Measurements from ENCODE around the gene FURIN. TPM values are rescaled to one million over a fixed set of nuclear protein-coding genes. Genes with fewer than 3 reads are reported as not detected.

The FURIN gene
- total and polyA plus RNA-seq, 9 of the 15 experiments (the other 6 are each of a cell fraction or from before 2014, with no cell fraction given) = 0.92 to 99.9 (median 34.8) TPM

DNA sequence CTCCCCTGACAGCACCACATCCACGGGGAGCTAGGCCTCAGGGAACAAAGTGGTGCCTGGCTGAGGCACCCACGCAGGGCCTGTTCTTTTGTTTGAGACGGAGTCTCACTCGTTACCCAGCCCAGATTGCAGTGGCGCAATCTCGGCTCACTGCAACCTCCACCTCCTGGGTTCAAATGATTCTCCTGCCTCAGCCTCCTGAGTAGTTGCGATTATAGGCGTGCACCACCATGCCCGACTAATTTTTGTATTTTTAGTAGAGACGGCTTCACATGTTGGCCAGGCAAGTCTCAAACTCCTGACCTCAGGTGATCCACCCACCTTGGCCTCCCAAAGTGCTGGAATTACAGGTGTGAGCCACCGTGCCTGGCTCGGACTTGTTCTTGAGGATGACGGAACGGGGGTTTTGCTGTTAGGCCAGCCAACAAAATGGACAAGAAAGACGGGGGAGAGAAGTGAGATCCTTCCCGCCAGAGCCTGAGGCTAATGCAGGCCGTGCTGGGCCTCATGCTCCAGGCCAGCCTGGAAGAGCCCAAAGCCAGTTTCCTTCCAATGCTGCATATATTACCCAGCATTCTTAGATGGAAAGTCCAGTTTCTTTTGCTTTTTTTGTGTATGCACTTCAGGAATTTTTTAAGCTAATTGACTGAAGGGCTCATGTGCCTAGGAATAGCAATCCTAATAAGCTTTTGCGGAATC lies 28.1 kb upstream of the FURIN start (continued):
- TF ChIP-seq, protein P1, sequence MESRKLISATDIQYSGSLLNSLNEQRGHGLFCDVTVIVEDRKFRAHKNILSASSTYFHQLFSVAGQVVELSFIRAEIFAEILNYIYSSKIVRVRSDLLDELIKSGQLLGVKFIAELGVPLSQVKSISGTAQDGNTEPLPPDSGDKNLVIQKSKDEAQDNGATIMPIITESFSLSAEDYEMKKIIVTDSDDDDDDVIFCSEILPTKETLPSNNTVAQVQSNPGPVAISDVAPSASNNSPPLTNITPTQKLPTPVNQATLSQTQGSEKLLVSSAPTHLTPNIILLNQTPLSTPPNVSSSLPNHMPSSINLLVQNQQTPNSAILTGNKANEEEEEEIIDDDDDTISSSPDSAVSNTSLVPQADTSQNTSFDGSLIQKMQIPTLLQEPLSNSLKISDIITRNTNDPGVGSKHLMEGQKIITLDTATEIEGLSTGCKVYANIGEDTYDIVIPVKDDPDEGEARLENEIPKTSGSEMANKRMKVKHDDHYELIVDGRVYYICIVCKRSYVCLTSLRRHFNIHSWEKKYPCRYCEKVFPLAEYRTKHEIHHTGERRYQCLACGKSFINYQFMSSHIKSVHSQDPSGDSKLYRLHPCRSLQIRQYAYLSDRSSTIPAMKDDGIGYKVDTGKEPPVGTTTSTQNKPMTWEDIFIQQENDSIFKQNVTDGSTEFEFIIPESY (CRISPR knock-in tag; IDR thresholded peaks at IDR 0.05) = peak; percentile 63; the same call in 1 of the 2 replicates
- TF ChIP-seq BCOR (IDR thresholded peaks at IDR 0.05) (peak; percentile 18; the same call in 1 of the 2 replicates), KDM1A (IDR thresholded peaks at IDR 0.05) (peak in 1 of 2 experiments; percentile 20; a peak in 1 of 4 replicates), HDAC6 (IDR thresholded peaks at IDR 0.05; ENCODE audit: low read depth, low read length) (no peak), SMAD2 (IDR thresholded peaks at IDR 0.05; ENCODE audit: low read depth, low read length) (no peak), NFRKB (IDR thresholded peaks at IDR 0.05; ENCODE audit: low read depth) (0 out of 2 replicates have a peak, but pooled peaks have one; percentile 20), ARID2 (IDR thresholded peaks at IDR 0.05) (no peak), PHB (CRISPR knock-in tag; IDR thresholded peaks at IDR 0.05) (no peak), EGR1 (conservative IDR thresholded peaks at IDR 0.05) (0 out of 2 replicates have a peak, but pooled peaks have one; percentile 16)
- TF ChIP-seq, protein P2, sequence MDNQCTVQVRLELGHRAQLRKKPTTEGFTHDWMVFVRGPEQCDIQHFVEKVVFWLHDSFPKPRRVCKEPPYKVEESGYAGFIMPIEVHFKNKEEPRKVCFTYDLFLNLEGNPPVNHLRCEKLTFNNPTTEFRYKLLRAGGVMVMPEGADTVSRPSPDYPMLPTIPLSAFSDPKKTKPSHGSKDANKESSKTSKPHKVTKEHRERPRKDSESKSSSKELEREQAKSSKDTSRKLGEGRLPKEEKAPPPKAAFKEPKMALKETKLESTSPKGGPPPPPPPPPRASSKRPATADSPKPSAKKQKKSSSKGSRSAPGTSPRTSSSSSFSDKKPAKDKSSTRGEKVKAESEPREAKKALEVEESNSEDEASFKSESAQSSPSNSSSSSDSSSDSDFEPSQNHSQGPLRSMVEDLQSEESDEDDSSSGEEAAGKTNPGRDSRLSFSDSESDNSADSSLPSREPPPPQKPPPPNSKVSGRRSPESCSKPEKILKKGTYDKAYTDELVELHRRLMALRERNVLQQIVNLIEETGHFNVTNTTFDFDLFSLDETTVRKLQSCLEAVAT (IDR thresholded peaks at IDR 0.05) = peak in 1 of 2 experiments; percentile 68; a peak in 1 of 4 replicates

Measured in K562 (cell line).